Subcutaneous adipose tissue (tissue), 4 donors: Measurements from ENCODE around the gene OPCML. TPM values are rescaled to one million over a fixed set of nuclear protein-coding genes. Genes with fewer than 3 reads are reported as not detected.

Source experiments
- CTCF ChIP-seq: fragments of 450-650 bp; IDR thresholded peaks from one replicate; pipeline ENCODE4 v1.5.1; 2016; ENCODE audit warnings: low read depth, mild to moderate bottlenecking, control low read depth, antibody characterized with exemption, moderate library complexity
- total RNA-seq, 4 donors: library from RNA; depleted of rRNA; stranded (reverse); fragments of >200 nt; gene quantifications; one replicate each; pipeline ENCODE4 v1.1.0, GENCODE V29; 2016

Gene OPCML
- total RNA-seq, 4 donors from 2014 or later: under 0.01 TPM; not detected in 3

GRCh38 chr11:132734217-132734616 is 798.1 kb downstream of the OPCML start:
- TF ChIP-seq CTCF: no peak

- TF ChIP-seq CTCF: no peak
These were observed 804.3 kb downstream of the OPCML start for GRCh38 chr11:132728026-132728425.

- no peak for TF ChIP-seq CTCF
These were observed 810.8 kb downstream of the OPCML start for GRCh38 chr11:132721526-132721925.

- no peak for TF ChIP-seq CTCF
These were observed 812.6 kb downstream of the OPCML start for GRCh38 chr11:132719684-132720083.

GRCh38 chr11:132718711-132719671 is 813.3 kb downstream of the OPCML start:
- TF ChIP-seq CTCF: no peak

GRCh38 chr11:132717824-132718223 is 814.5 kb downstream of the OPCML start:
- TF ChIP-seq CTCF: no peak

GRCh38 chr11:132716037-132716436 is 816.3 kb downstream of the OPCML start:
- TF ChIP-seq CTCF: no peak
